Type B pancreatic cell (in vitro differentiated cells): ENCODE data around the gene COMT. TPM values are rescaled to one million over a fixed set of nuclear protein-coding genes. Genes with fewer than 3 reads are reported as not detected.
A peak's percentile ranks its signal among the peaks of the same experiment; 100 is the strongest.

ENCODE experiments used
- DNase-seq: peaks from one replicate; pipeline ENCODE4 v3.0.0; 2021; ENCODE audit warnings: mixed read lengths; ENCODE audit not compliant: unreplicated experiment; ENCODE audit errors: extremely low spot score
- H3K27ac Mint-ChIP-seq: 2 replicates; pipeline ENCODE4 v1.8.0; 2021; ENCODE audit warnings: mild to moderate bottlenecking, mixed read lengths
- H3K27me3 Mint-ChIP-seq: 2 replicates; pipeline ENCODE4 v1.8.0; 2021; ENCODE audit warnings: mixed read lengths
- H3K36me3 Mint-ChIP-seq: 2 replicates; pipeline ENCODE4 v1.8.0; 2021; ENCODE audit warnings: mixed read lengths
- H3K4me1 Mint-ChIP-seq: one replicate; pipeline ENCODE4 v1.8.0; 2021; ENCODE audit warnings: mixed read lengths; ENCODE audit not compliant: unreplicated experiment
- H3K4me3 Mint-ChIP-seq: 2 replicates; pipeline ENCODE4 v1.8.0; 2021; ENCODE audit warnings: mild to moderate bottlenecking, mixed read lengths
- H3K9me3 Mint-ChIP-seq: 2 replicates; pipeline ENCODE4 v1.8.0; 2021; ENCODE audit warnings: mixed read lengths
- total RNA-seq: library from RNA; stranded (reverse); gene quantifications from 2 replicates; pipeline ENCODE4 v1.2.1, GENCODE V29; 2021; ENCODE audit warnings: low replicate concordance
- TF ChIP-seq, protein P1 (sequence below): fragments of 200-600 bp; sonication (generic); conservative IDR thresholded peaks from 2 replicates; pipeline ENCODE4 v1.5.0; 2021; ENCODE audit warnings: antibody characterized with exemption, mild to moderate bottlenecking

Gene COMT
- total RNA-seq, 1 donor from 2014 or later: 87.4 TPM

GRCh38 chr22:19961868-19962245 is 20.3 kb downstream of the COMT start:
- no peaks in the 10 kb centered on the region for H3K9me3 Mint-ChIP-seq
- H3K36me3 Mint-ChIP-seq: no peaks in the 10 kb centered on the region
- no peak overlapping the region for H3K4me3 Mint-ChIP-seq
- TF ChIP-seq, protein P1, sequence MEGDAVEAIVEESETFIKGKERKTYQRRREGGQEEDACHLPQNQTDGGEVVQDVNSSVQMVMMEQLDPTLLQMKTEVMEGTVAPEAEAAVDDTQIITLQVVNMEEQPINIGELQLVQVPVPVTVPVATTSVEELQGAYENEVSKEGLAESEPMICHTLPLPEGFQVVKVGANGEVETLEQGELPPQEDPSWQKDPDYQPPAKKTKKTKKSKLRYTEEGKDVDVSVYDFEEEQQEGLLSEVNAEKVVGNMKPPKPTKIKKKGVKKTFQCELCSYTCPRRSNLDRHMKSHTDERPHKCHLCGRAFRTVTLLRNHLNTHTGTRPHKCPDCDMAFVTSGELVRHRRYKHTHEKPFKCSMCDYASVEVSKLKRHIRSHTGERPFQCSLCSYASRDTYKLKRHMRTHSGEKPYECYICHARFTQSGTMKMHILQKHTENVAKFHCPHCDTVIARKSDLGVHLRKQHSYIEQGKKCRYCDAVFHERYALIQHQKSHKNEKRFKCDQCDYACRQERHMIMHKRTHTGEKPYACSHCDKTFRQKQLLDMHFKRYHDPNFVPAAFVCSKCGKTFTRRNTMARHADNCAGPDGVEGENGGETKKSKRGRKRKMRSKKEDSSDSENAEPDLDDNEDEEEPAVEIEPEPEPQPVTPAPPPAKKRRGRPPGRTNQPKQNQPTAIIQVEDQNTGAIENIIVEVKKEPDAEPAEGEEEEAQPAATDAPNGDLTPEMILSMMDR: no peak
- H3K4me1 Mint-ChIP-seq: peaks cover 15% of the 10 kb centered on the region
- H3K27me3 Mint-ChIP-seq: no peaks in the 10 kb centered on the region
- no peak for DNase-seq
- H3K27ac Mint-ChIP-seq: peak overlapping the region; percentile 96

GRCh38 chr22:19962246-19962908 is 20.8 kb downstream of the COMT start:
- Mint-ChIP-seq H3K9me3 (no peaks in the 10 kb centered on the region), H3K4me1 (peaks cover 20% of the 10 kb centered on the region), H3K4me3 (peak overlapping the region; percentile 79), H3K36me3 (peaks cover 5% of the 10 kb centered on the region), H3K27ac (peak overlapping the region; percentile 96), H3K27me3 (no peaks in the 10 kb centered on the region)
- no peak for DNase-seq
- TF ChIP-seq, protein P1: peak; percentile 81

GRCh38 chr22:19962909-19963806 is 21.6 kb downstream of the COMT start:
- Mint-ChIP-seq H3K36me3 (peaks cover 5% of the 10 kb centered on the region), H3K4me3 (peak overlapping the region; percentile 90), H3K27ac (peak overlapping the region; percentile 96), H3K9me3 (no peaks in the 10 kb centered on the region), H3K27me3 (no peaks in the 10 kb centered on the region), H3K4me1 (peaks cover 20% of the 10 kb centered on the region)
- TF ChIP-seq, protein P1: no peak
- DNase-seq: no peak

DNA sequence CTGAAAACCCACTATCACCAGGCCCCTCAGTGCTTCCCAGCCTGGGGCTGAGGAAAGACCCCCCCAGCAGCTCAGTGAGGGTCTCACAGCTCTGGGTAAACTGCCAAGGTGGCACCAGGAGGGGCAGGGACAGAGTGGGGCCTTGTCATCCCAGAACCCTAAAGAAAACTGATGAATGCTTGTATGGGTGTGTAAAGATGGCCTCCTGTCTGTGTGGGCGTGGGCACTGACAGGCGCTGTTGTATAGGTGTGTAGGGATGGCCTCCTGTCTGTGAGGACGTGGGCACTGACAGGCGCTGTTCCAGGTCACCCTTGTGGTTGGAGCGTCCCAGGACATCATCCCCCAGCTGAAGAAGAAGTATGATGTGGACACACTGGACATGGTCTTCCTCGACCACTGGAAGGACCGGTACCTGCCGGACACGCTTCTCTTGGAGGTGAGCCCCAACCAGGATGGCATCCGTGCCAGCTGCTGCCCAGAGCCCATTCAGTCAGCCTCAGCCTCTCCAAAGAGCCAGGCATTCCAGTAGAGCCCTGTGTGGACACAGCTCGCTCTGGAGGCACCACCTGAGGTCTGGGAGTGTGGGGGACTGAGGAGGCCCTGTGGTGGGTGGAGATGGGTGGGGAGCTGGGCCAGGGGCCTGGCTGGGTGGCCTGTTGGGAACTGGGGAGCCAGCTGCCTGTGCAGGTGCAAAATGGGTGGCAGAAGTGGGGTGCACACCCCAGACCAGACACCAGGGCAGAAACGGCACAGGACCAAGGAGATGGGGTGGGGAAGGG is 22.5 kb downstream of the COMT start:
- TF ChIP-seq, protein P1: no peak
- Mint-ChIP-seq H3K4me1 (peaks cover 16% of the 10 kb centered on the region), H3K36me3 (peaks cover 5% of the 10 kb centered on the region)

DNA sequence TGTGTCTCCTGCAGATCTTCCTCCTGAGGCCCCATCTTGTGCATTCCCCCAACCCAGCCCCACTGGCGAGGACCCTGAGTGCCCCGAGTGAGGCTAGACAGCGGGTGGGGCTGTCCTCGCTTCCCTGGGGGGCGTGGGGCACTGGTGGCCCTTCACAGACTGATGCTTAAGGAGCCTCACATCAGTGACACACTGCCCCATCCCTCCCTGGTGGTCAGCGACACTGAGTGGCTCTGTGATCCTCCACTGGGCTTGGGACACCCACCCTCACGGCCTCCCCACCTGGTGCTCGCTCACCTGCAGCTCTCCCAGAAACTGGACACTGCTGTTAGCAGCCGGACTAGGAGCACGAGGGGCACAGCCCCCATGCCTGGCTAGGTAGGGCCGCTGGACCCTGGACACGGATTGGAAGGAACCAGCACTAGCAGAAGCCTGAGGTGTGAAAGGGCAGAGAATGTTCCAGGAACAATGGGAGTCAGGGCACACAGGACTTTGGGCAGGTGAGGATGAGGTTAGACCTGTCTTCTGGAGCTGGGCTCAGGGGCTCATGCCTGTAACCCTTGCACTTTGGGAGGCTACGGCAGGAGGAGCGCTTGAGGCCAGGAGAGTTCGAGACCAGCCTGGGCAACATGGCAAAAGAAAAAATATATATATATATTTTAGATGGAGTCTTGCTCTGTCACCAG is 23.3 kb downstream of the COMT start:
- no peaks in the 10 kb centered on the region for H3K27me3 Mint-ChIP-seq
- H3K4me3 Mint-ChIP-seq: no peak overlapping the region
- TF ChIP-seq, protein P1: no peak
- H3K36me3 Mint-ChIP-seq: peaks cover 5% of the 10 kb centered on the region
- H3K27ac Mint-ChIP-seq: peak overlapping the region; percentile 70
- no peak for DNase-seq
- H3K9me3 Mint-ChIP-seq: no peaks in the 10 kb centered on the region
- peaks cover 15% of the 10 kb centered on the region for H3K4me1 Mint-ChIP-seq

More for the DNA sequence above, 22.5 kb downstream of the COMT start:
- no peak overlapping the region for H3K4me3 Mint-ChIP-seq
- DNase-seq: no peak
- H3K27ac Mint-ChIP-seq: peak overlapping the region; percentile 96
- no peaks in the 10 kb centered on the region for H3K9me3 Mint-ChIP-seq
- no peaks in the 10 kb centered on the region for H3K27me3 Mint-ChIP-seq
